Femur (tissue), 1 donor: ENCODE data around the gene RAPSN.

Source experiments
- DNase-seq: peaks from one replicate; pipeline ENCODE4 v3.0.0-alpha.2; 2017

RAPSN gene

DNA sequence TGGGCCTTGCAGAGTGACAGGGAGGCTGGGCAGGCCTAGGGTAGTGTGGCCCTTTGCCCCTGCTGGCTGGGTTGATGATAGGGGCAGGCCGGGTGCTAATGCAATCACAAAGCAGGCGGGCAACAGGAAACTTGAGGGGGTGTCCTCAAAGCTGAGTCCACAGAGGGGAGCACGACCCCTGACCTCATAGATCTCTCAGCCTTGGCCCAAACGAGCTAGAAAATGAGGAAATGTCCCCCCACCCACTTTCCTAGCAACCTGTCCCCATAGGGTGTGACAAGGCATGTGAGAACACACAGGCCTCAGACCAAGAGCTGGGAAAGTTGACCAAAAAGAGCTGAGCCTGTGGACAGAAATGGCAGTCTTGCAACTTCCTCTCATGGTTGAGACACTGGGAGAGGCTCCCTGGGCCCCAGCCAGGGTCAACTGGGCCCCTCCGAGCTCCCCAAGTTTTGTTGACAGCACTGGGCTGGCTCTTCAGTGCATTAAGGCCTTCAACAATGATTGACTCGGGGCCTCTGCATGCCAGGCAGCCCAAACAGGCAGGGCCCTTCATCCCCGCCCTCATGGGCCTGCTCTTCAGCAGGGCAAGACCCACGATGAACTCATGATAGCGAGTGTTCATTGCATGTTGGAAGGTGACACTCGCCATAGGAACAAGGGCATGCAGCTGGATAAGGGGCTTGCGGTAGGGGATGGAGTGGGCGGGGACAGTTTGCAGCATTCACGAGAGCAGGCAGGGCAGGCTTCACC lies 60.8 kb downstream of the RAPSN start:
- DNase-seq = no peak
